Liver (tissue), 9 donors: Measurements from ENCODE around the gene BMAL1. TPM values are rescaled to one million over a fixed set of nuclear protein-coding genes. Genes with fewer than 3 reads are reported as not detected.

ENCODE experiments used
- DNase-seq: peaks from one replicate; pipeline ENCODE4 v3.0.0-alpha.2; 2017; ENCODE audit warnings: low spot score
- H3K27ac ChIP-seq, 2 donors: one replicate each; pipeline ENCODE4 v1.7.0; 2013; ENCODE audit warnings: inconsistent platforms in 2 of 2, low read length in 2 of 2, control low read depth in 1 of 2, low read depth in 1 of 2, mild to moderate bottlenecking in 1 of 2
- H3K27me3 ChIP-seq, 4 donors: one replicate each; pipeline versions ENCODE4 v1.6.1 to v1.7.0; 2013; ENCODE audit warnings: low read length in 3 of 4, inconsistent platforms in 1 of 4, mild to moderate bottlenecking in 1 of 4, moderate library complexity in 1 of 4; ENCODE audit not compliant: control insufficient read depth in 4 of 4, insufficient read depth in 4 of 4
- H3K36me3 ChIP-seq, 4 donors: one replicate each; pipeline versions ENCODE4 v1.6.1 to v1.7.0; 2013; ENCODE audit warnings: low read length in 3 of 4, mild to moderate bottlenecking in 3 of 4, low read depth in 1 of 4, moderate library complexity in 1 of 4; ENCODE audit not compliant: control insufficient read depth in 4 of 4, insufficient read depth in 3 of 4
- H3K4me1 ChIP-seq, 4 donors: one replicate each; pipeline versions ENCODE4 v1.6.1 to v1.7.0; 2013; ENCODE audit warnings: low read length in 3 of 4, mild to moderate bottlenecking in 3 of 4, moderate library complexity in 1 of 4; ENCODE audit not compliant: control insufficient read depth in 4 of 4, insufficient read depth in 4 of 4
- H3K4me3 ChIP-seq, 3 donors: one replicate each; pipeline versions ENCODE4 v1.6.1 to v1.7.0; 2013; ENCODE audit warnings: low read length in 3 of 3, control low read depth in 1 of 3, low read depth in 1 of 3, mild to moderate bottlenecking in 1 of 3
- H3K9ac ChIP-seq, 2 donors: one replicate each; pipeline ENCODE4 v1.7.0; 2013; ENCODE audit warnings: low read length in 2 of 2, mild to moderate bottlenecking in 2 of 2, moderate library complexity in 2 of 2, control low read depth in 1 of 2, low read depth in 1 of 2
- H3K9me3 ChIP-seq, 4 donors: one replicate each; pipeline versions ENCODE4 v1.6.1 to v1.7.0; 2013; ENCODE audit warnings: low read length in 3 of 4; ENCODE audit not compliant: control insufficient read depth in 4 of 4
- EGR1 ChIP-seq, 2 donors: IDR thresholded peaks; 2 replicates each; pipeline ENCODE4 v1.6.1; 2016 to 2018; ENCODE audit warnings: antibody characterized with exemption in 2 of 2, low read depth in 2 of 2
- FOXA1 ChIP-seq: IDR thresholded peaks from 2 replicates; pipeline ENCODE4 v1.6.1; 2016; ENCODE audit warnings: antibody characterized with exemption
- FOXA2 ChIP-seq: IDR thresholded peaks from 2 replicates; pipeline ENCODE4 v1.6.1; 2016; ENCODE audit warnings: antibody characterized with exemption
- GABPA ChIP-seq, 2 donors: IDR thresholded peaks in 1 of 2; conservative IDR thresholded peaks in 1 of 2; 2 replicates each; pipeline ENCODE4 v1.6.1; 2016; ENCODE audit warnings: antibody characterized with exemption in 2 of 2, mild to moderate bottlenecking in 1 of 2, moderate library complexity in 1 of 2
- HNF4A ChIP-seq, 2 donors: conservative IDR thresholded peaks; 2 replicates each; pipeline ENCODE4 v1.6.1; 2016; ENCODE audit warnings: antibody characterized with exemption in 2 of 2, mild to moderate bottlenecking in 2 of 2
- HNF4G ChIP-seq: IDR thresholded peaks from 2 replicates; pipeline ENCODE4 v1.6.1; 2016; ENCODE audit warnings: antibody characterized with exemption
- JUND ChIP-seq, 2 donors: IDR thresholded peaks; 2 replicates each; pipeline ENCODE4 v1.6.1; 2016; ENCODE audit warnings: antibody characterized with exemption in 2 of 2
- MAX ChIP-seq: IDR thresholded peaks from 2 replicates; pipeline ENCODE4 v1.6.1; 2016; ENCODE audit warnings: antibody characterized with exemption
- NR2F2 ChIP-seq: IDR thresholded peaks from 2 replicates; pipeline ENCODE4 v1.6.1; 2016; ENCODE audit warnings: antibody characterized with exemption
- RXRA ChIP-seq, 2 donors: IDR thresholded peaks; 2 replicates each; pipeline ENCODE4 v1.6.1; 2017 to 2018; ENCODE audit warnings: antibody characterized with exemption in 2 of 2, mild to moderate bottlenecking in 1 of 2
- SP1 ChIP-seq: IDR thresholded peaks from 2 replicates; pipeline ENCODE4 v1.6.1; 2018; ENCODE audit warnings: antibody characterized with exemption, mild to moderate bottlenecking
- TAF1 ChIP-seq: conservative IDR thresholded peaks from 2 replicates; pipeline ENCODE4 v1.6.1; 2016; ENCODE audit warnings: antibody characterized with exemption, mild to moderate bottlenecking
- YY1 ChIP-seq: IDR thresholded peaks from 2 replicates; pipeline ENCODE4 v1.6.1; 2016; ENCODE audit warnings: antibody characterized with exemption, mild to moderate bottlenecking
- ZBTB33 ChIP-seq: IDR thresholded peaks from 2 replicates; pipeline ENCODE4 v1.6.1; 2016; ENCODE audit warnings: antibody characterized with exemption
- WGBS: extraction: QIAGEN DNeasy Blood & Tissue Kit; methylation state at CpG from one replicate; pipeline ENCODE4 v1.1.7; 2013; 5-methylcytosine and 5-hydroxymethylcytosine counted together
- polyA plus RNA-seq, 2 donors: library from polyadenylated mRNA; stranded (reverse) in 1 of 2; unstranded in 1 of 2; fragments of 200-250 nt in 1 of 2; fragments of >200 nt in 1 of 2; fragmentation: Nextera tagmentation in 1 of 2; extraction: Ambion mirVana in 1 of 2; gene quantifications; one replicate each; pipeline versions ENCODE4 v1.2.1 to v1.2.3, GENCODE V29; 2013 to 2015
- total RNA-seq, 2 donors: library from RNA; depleted of rRNA; stranded (reverse); fragments of >200 nt; gene quantifications; one replicate each; pipeline ENCODE4 v1.2.3, GENCODE V29; 2014
- TF ChIP-seq, protein P1 (sequence below): IDR thresholded peaks from 2 replicates; pipeline ENCODE4 v1.6.1; 2016; ENCODE audit warnings: antibody characterized with exemption, mild to moderate bottlenecking
- donor health status: healthy.
- donor health status: healthy.
- donor health status: healthy.
- donor health status: healthy.
- donor health status: healthy.

The BMAL1 gene
- total and polyA plus RNA-seq, 4 donors: 4.7 to 39.0 (median 15.0) TPM

- TF ChIP-seq, protein P1, sequence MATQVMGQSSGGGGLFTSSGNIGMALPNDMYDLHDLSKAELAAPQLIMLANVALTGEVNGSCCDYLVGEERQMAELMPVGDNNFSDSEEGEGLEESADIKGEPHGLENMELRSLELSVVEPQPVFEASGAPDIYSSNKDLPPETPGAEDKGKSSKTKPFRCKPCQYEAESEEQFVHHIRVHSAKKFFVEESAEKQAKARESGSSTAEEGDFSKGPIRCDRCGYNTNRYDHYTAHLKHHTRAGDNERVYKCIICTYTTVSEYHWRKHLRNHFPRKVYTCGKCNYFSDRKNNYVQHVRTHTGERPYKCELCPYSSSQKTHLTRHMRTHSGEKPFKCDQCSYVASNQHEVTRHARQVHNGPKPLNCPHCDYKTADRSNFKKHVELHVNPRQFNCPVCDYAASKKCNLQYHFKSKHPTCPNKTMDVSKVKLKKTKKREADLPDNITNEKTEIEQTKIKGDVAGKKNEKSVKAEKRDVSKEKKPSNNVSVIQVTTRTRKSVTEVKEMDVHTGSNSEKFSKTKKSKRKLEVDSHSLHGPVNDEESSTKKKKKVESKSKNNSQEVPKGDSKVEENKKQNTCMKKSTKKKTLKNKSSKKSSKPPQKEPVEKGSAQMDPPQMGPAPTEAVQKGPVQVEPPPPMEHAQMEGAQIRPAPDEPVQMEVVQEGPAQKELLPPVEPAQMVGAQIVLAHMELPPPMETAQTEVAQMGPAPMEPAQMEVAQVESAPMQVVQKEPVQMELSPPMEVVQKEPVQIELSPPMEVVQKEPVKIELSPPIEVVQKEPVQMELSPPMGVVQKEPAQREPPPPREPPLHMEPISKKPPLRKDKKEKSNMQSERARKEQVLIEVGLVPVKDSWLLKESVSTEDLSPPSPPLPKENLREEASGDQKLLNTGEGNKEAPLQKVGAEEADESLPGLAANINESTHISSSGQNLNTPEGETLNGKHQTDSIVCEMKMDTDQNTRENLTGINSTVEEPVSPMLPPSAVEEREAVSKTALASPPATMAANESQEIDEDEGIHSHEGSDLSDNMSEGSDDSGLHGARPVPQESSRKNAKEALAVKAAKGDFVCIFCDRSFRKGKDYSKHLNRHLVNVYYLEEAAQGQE: no peak
These were observed 14.2 kb downstream of the BMAL1 start (continued) for GRCh38 chr11:13291800-13292199.

- H3K4me3 ChIP-seq: no peak overlapping the region
- no peaks in the 10 kb centered on the region for H3K9me3 ChIP-seq
- no peak overlapping the region for H3K9ac ChIP-seq
- TF ChIP-seq RXRA (IDR thresholded peaks at IDR 0.05) (no peak), JUND (IDR thresholded peaks at IDR 0.05) (no peak), HNF4A (conservative IDR thresholded peaks at IDR 0.05) (no peak), YY1 (no peak), TAF1 (no peak), NR2F2 (no peak), FOXA1 (no peak), MAX (no peak), ZBTB33 (no peak), EGR1 (IDR thresholded peaks at IDR 0.05; ENCODE audit: low read depth in 2 of 2) (no peak), GABPA (IDR thresholded peaks at IDR 0.05 in 1 of 2, conservative IDR thresholded peaks at IDR 0.05 in 1 of 2) (no peak), FOXA2 (no peak), HNF4G (no peak), SP1 (no peak)
- no peak overlapping the region for H3K27ac ChIP-seq
- no peaks in the 10 kb centered on the region for H3K36me3 ChIP-seq
- 99% methylated on average over 2 of the region's 2 CpGs for WGBS
- no peak for DNase-seq
- no peaks in the 10 kb centered on the region for H3K27me3 ChIP-seq
- peaks cover 10 to 27% (median 13%) of the 10 kb centered on the region in 4 donors for H3K4me1 ChIP-seq
These were observed 15.4 kb downstream of the BMAL1 start for GRCh38 chr11:13292970-13293369.

GRCh38 chr11:13294178-13294577, 16.6 kb downstream of the BMAL1 start:
- TF ChIP-seq, protein P1: no peak
- TF ChIP-seq SP1: no peak
- TF ChIP-seq FOXA2: no peak
- no peak for TF ChIP-seq MAX
- no peak for TF ChIP-seq JUND (IDR thresholded peaks at IDR 0.05)
- TF ChIP-seq YY1: no peak
- no peak for TF ChIP-seq ZBTB33
- TF ChIP-seq RXRA (IDR thresholded peaks at IDR 0.05): no peak
- TF ChIP-seq TAF1: no peak
- WGBS: 58% methylated on average over 4 of the region's 4 CpGs
- H3K36me3 ChIP-seq: no peaks in the 10 kb centered on the region
- no peaks in the 10 kb centered on the region for H3K9me3 ChIP-seq
- DNase-seq: no peak
- no peaks in the 10 kb centered on the region for H3K27me3 ChIP-seq
- H3K4me3 ChIP-seq: no peak overlapping the region
- H3K4me1 ChIP-seq: peaks cover 13 to 31% (median 18%) of the 10 kb centered on the region in 4 donors
- H3K9ac ChIP-seq: no peak overlapping the region
- H3K27ac ChIP-seq: no peak overlapping the region
